Choroid plexus epithelial cell (primary cell): ENCODE measurements around the gene SMOC2.

Source experiments
- DNase-seq: peaks from one replicate; pipeline ENCODE4 v3.0.0-alpha.2; 2010; ENCODE audit warnings: low read depth
- H3K4me3 ChIP-seq: 2 replicates; pipeline ENCODE4 v1.5.1; 2011; ENCODE audit warnings: low read depth, mild to moderate bottlenecking, control low read depth, low read length, moderate library complexity
- TF ChIP-seq, protein P1 (sequence below): conservative IDR thresholded peaks from 2 replicates; pipeline ENCODE4 v1.5.1; 2011; ENCODE audit warnings: low read depth, mild to moderate bottlenecking, control low read depth, inconsistent platforms, low read length, moderate library complexity

SMOC2 gene

DNA sequence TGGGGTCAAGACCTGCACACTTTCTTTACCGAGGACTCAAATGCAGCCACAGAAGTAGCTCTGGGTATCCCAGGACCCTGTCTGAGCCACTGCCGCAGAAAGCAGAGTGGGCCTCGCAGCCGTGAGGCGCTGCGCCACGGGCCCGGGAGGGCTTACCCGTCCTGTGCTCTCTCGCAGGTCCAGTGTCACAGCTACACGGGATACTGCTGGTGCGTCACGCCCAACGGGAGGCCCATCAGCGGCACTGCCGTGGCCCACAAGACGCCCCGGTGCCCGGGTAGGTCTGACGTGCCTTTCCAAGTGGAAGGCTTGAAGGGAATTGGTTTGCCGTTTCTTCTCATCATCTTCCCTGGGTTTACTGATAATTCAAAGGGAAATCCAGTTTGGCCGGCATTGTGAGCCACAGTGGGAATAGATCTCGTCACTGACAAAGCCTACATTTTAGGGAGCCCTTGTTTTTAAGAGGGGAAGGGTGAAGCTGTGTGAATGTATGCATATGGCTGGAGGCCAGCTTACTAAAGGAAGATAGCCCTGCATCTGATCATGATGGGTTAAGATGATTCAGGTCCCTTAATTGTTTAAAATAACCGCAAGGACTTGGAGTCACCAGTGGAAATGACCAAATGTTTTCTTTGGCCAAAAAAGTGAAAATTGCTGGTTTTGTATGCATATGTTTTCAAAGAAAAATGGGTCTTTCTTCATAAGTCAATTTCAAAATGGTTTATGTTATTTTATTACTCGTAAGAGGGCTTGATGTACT, 86.6 kb downstream of the SMOC2 start:
- no peak overlapping the region for H3K4me3 ChIP-seq
- DNase-seq, result peak; percentile 21
- TF ChIP-seq, protein P1, sequence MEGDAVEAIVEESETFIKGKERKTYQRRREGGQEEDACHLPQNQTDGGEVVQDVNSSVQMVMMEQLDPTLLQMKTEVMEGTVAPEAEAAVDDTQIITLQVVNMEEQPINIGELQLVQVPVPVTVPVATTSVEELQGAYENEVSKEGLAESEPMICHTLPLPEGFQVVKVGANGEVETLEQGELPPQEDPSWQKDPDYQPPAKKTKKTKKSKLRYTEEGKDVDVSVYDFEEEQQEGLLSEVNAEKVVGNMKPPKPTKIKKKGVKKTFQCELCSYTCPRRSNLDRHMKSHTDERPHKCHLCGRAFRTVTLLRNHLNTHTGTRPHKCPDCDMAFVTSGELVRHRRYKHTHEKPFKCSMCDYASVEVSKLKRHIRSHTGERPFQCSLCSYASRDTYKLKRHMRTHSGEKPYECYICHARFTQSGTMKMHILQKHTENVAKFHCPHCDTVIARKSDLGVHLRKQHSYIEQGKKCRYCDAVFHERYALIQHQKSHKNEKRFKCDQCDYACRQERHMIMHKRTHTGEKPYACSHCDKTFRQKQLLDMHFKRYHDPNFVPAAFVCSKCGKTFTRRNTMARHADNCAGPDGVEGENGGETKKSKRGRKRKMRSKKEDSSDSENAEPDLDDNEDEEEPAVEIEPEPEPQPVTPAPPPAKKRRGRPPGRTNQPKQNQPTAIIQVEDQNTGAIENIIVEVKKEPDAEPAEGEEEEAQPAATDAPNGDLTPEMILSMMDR, result no peak

- TF ChIP-seq, protein P1, result no peak
- DNase-seq, result no peak
- no peak overlapping the region for H3K4me3 ChIP-seq
Measured at GRCh38 chr6:168528474-168529095, 87.6 kb downstream of the SMOC2 start.

DNA sequence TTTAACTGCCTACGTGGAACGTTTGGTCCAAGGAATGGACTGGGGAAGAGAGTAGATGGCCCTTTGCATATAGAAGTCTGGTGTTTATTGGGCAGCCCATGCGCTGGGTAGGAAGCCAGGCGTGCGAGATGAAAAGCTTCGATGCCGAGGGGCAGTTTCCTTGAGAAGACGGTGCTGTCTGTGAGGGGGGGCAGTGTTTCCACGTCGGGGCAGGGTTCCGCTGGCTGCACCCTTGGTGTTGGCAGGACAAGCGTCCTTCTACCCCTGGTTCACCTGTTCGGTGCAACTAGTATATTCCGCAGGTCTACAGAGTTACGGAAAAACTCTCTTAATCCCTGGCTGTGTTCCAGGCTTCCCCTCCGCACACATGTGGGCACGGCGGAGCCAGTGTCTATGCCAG, 88.2 kb downstream of the SMOC2 start:
- no peak overlapping the region for H3K4me3 ChIP-seq
- DNase-seq, result no peak
- TF ChIP-seq, protein P1, result no peak

GRCh38 chr6:168530653-168531071, 89.7 kb downstream of the SMOC2 start:
- DNase-seq, result no peak
- no peak overlapping the region for H3K4me3 ChIP-seq
- TF ChIP-seq, protein P1, result no peak

DNA sequence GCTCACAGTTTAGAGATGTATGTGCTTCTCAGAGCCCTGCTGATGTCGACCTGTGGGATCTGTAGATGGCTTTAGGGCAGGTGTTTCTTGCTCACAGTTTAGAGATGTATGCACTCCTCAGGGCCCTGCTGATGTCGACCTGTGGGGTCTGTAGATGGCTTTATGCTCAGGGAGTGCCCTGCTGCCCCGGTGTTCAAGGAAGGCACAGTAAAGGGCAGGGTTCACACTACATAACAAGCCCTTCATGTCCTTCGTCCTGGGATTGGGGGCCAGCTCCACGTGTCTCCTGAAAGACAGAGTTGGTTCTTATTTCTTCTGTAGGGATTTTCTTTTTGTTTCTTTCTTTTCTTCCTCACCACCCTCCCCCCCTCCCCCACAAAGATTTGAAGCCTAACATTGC, 91.1 kb downstream of the SMOC2 start:
- TF ChIP-seq, protein P1, result no peak
- DNase-seq, result no peak

GRCh38 chr6:168533414-168533813, 92.4 kb downstream of the SMOC2 start:
- TF ChIP-seq, protein P1, result no peak
- no peak for DNase-seq
- H3K4me3 ChIP-seq, result no peak overlapping the region

More for the DNA sequence above, 91.1 kb downstream of the SMOC2 start:
- H3K4me3 ChIP-seq, result no peak overlapping the region

DNA sequence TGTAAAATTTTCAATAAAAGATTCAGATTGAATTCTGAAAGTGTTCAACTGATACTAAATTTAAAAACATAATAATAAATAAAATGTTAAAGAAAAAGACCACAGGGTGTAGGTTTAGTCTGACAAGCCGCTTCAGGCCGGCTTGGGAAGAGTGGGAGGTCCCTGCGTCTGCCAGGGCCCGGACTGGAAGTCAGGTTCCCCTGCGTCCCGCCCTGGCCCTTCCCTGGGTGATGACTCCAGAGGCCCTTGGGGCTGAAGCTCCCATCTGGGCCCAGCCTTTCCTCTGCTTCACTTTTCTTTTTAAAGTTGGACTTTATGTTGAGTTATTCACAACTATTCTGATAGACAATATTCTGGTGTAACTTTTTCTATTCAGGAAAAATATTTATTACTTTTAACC, 93.3 kb downstream of the SMOC2 start:
- no peak for DNase-seq
- no peak overlapping the region for H3K4me3 ChIP-seq
- TF ChIP-seq, protein P1, result no peak
